Measurements from ENCODE around the gene GRPEL2. TPM values are rescaled to one million over a fixed set of nuclear protein-coding genes. Genes with fewer than 3 reads are reported as not detected.

Gene GRPEL2
- total RNA-seq, 1 experiment from 2014 or later: 47.3 TPM

GRCh38 chr5:149363358-149363757 is 18.1 kb downstream of the GRPEL2 start:
- H4K8ac ChIP-seq (replicated peaks; ENCODE audit: insufficient read length, low read depth, low read length): no peak overlapping the region
- no peak overlapping the region for H4K91ac ChIP-seq (ENCODE audit: insufficient read length, low read depth, low read length)
- no peaks in the 10 kb centered on the region for H3K9me3 ChIP-seq (ENCODE audit: control insufficient read depth, low read depth, low read length)
- H4K5ac ChIP-seq (ENCODE audit: insufficient read length, low read depth, low read length): no peak overlapping the region
- H2BK15ac ChIP-seq (ENCODE audit: low read depth, low read length): no peak overlapping the region
- Mint-ChIP-seq H3K4me3 (no peak overlapping the region), H3K27me3 (ENCODE audit: low read depth) (peaks cover 4% of the 10 kb centered on the region; the same call in 1 of the 2 replicates), H3K36me3 (ENCODE audit: insufficient read depth in 1 of 3, low read depth in 3 of 3) (peaks cover 0 to 17% (median 3%) of the 10 kb centered on the region in 3 experiments; a peak in 5 of 7 replicates), H3K9me3 (no peaks in the 10 kb centered on the region), H3K4me1 (peaks cover 16 to 19% of the 10 kb centered on the region in 2 experiments), H3K27ac (no peak overlapping the region)
- no peak for TF ChIP-seq CTCF (conservative IDR thresholded peaks at IDR 0.05)
- H3T11ph ChIP-seq (ENCODE audit: low read length): no peak overlapping the region
- no peaks in the 10 kb centered on the region for H3K79me2 ChIP-seq (ENCODE audit: insufficient read depth, low read length)
- H3K56ac ChIP-seq (ENCODE audit: insufficient read length, low read depth, low read length): no peak overlapping the region
- H2BK120ac ChIP-seq (ENCODE audit: low read depth, low read length, poor library complexity, severe bottlenecking): no peak overlapping the region
- no peak overlapping the region for H2BK12ac ChIP-seq (ENCODE audit: insufficient read length, low read depth, low read length)
- no peak overlapping the region for H3K27ac ChIP-seq (ENCODE audit: insufficient read length, low read depth, low read length)
- no peak for DNase-seq
- H3K27me3 ChIP-seq (ENCODE audit: insufficient read depth, low read length): no peaks in the 10 kb centered on the region
- no peak overlapping the region for H2BK5ac ChIP-seq (ENCODE audit: insufficient read length, low read length)
- no peaks in the 10 kb centered on the region for H3K4me1 ChIP-seq (ENCODE audit: insufficient read depth, low read length)
- no peak overlapping the region for H2AFZ ChIP-seq (ENCODE audit: low read length)
- no peak overlapping the region for H3K4ac ChIP-seq (ENCODE audit: low read depth, low read length)
- H3K9ac ChIP-seq (ENCODE audit: extremely low read depth, insufficient read length, low read length): no peak overlapping the region
- peaks cover 2% of the 10 kb centered on the region for H3K23me2 ChIP-seq (ENCODE audit: insufficient read length, low read depth, low read length, poor library complexity, severe bottlenecking)
- H2BK20ac ChIP-seq (ENCODE audit: low read depth, low read length, poor library complexity, severe bottlenecking): no peak overlapping the region
- H3K79me1 ChIP-seq (ENCODE audit: insufficient read depth, low read depth, low read length, poor library complexity, severe bottlenecking): no peaks in the 10 kb centered on the region
- H3K14ac ChIP-seq (ENCODE audit: insufficient read depth, low read length): no peak overlapping the region
- H3K18ac ChIP-seq (ENCODE audit: insufficient read length, low read depth, low read length): no peak overlapping the region
- no peak overlapping the region for H3K4me2 ChIP-seq (ENCODE audit: insufficient read depth, insufficient read length, low read length)
- H4K20me1 ChIP-seq (ENCODE audit: control insufficient read depth, insufficient read depth, insufficient read length): no peaks in the 10 kb centered on the region
- no peak overlapping the region for H2AK5ac ChIP-seq (ENCODE audit: insufficient read length, low read length)
- no peak overlapping the region for H3K23ac ChIP-seq (ENCODE audit: insufficient read length, low read depth, low read length)

All from H9 (cell line).